K562 (cell line): ENCODE measurements around the gene SMIM41. TPM values are rescaled to one million over a fixed set of nuclear protein-coding genes. Genes with fewer than 3 reads are reported as not detected.
A peak's percentile ranks its signal among the peaks of the same experiment; 100 is the strongest.

Experiments used
- ATAC-seq: fragments of 200-7000 bp; cut with Tn5 transposase; 3 replicates; pipeline ENCODE4 v1.9.1; 2020; ENCODE audit warnings: moderate library complexity
- Bru-seq: library from RNA; stranded (reverse); fragments of 400-500 nt; gene quantifications from one replicate; lab custom pipeline; 2021; lab: Mats Ljungman, UMichigan
- BruChase-seq, 2 experiments: library from RNA; stranded (reverse); fragments of 400-500 nt; gene quantifications; one replicate each; lab custom pipeline; 2021; lab: Mats Ljungman, UMichigan
- BruUV-seq: library from RNA; stranded (reverse); fragments of 400-500 nt; replicated peaks from 2 replicates; lab custom pipeline; 2021; lab: Mats Ljungman, UMichigan
- CTCF ChIA-PET: fragments of 300-600 bp; formaldehyde crosslinking; extraction: SDS; loops from one replicate; lab custom pipeline; 2021; ENCODE audit warnings: low intra/inter-chr PET ratio; lab: Yijun Ruan, JAX
- POLR2A ChIA-PET: fragments of 300-600, 350-650 bp; sonication (Branson Sonifier 250); formaldehyde crosslinking; extraction: SDS; loops from one replicate; lab custom pipeline; 2021; ENCODE audit warnings: antibody characterized with exemption, inconsistent platforms; lab: Yijun Ruan, JAX
- DNase-seq, 4 experiments: peaks; one replicate each; pipeline versions ENCODE4 v3.0.0 to v3.0.0-alpha.2; 2011 to 2018; ENCODE audit warnings: low spot score in 3 of 4, mixed read lengths in 3 of 4; ENCODE audit errors: extremely low read depth in 1 of 4
- FAIRE-seq: peaks from 2 replicates; lab custom pipeline; 2011; peaks lifted over from hg19 to GRCh38; lab: Jason Lieb, UNC
- H2AFZ ChIP-seq: 2 replicates; pipeline ENCODE4 v1.6.0; 2011; ENCODE audit warnings: low read depth, low read length, control low read depth, inconsistent platforms
- H3K27ac ChIP-seq: fragments of 200-600 bp; 3 replicates; pipeline ENCODE4 v1.8.0; 2011; ENCODE audit warnings: low read depth, mild to moderate bottlenecking, control low read depth, inconsistent platforms, low read length, moderate library complexity, mixed read lengths; ENCODE audit errors: extremely low read depth
- H3K27me3 ChIP-seq, 2 experiments: fragments of 300-600 bp in 1 of 2; 2 replicates in 1 of 2; 3 replicates in 1 of 2; pipeline versions ENCODE4 v1.6.0 to v1.8.0; 2011; ENCODE audit warnings: inconsistent platforms in 2 of 2, low read length in 2 of 2, mild to moderate bottlenecking in 1 of 2, mixed read lengths in 1 of 2, moderate library complexity in 1 of 2; ENCODE audit not compliant: control insufficient read depth in 2 of 2, insufficient read depth in 2 of 2
- H3K36me3 ChIP-seq: fragments of 300-600 bp; 3 replicates; pipeline ENCODE4 v1.8.0; 2011; ENCODE audit warnings: mild to moderate bottlenecking, low read length, inconsistent platforms; ENCODE audit not compliant: control insufficient read depth, insufficient read depth
- H3K4me1 ChIP-seq, 2 experiments: fragments of 200-600 bp in 1 of 2; replicated peaks in 1 of 2; 2 replicates in 1 of 2; 3 replicates in 1 of 2; pipeline versions ENCODE4 v1.5.1 to v1.8.0; 2011; ENCODE audit warnings: inconsistent platforms in 2 of 2, low read length in 2 of 2, mild to moderate bottlenecking in 1 of 2, mixed read lengths in 1 of 2, moderate library complexity in 1 of 2; ENCODE audit not compliant: control insufficient read depth in 2 of 2, insufficient read depth in 2 of 2
- H3K4me2 ChIP-seq: 2 replicates; pipeline ENCODE4 v1.6.1; 2011; ENCODE audit warnings: low read length, control low read depth, inconsistent platforms, mixed read lengths; ENCODE audit not compliant: insufficient read depth
- H3K4me3 ChIP-seq: fragments of 200-600 bp; sonication (generic), shearing (Covaris generic); 2 replicates; pipeline ENCODE4 v1.5.1; 2016; ENCODE audit warnings: control low read depth, inconsistent platforms
- H3K79me2 ChIP-seq: fragments of 200-600 bp; 3 replicates; pipeline ENCODE4 v1.8.0; 2011; ENCODE audit warnings: low read length, inconsistent platforms; ENCODE audit not compliant: control insufficient read depth, insufficient read depth
- H3K9ac ChIP-seq, 2 experiments: 2 replicates each; pipeline versions ENCODE4 v1.6.0 to v1.6.1; 2011; ENCODE audit warnings: low read depth in 2 of 2, low read length in 2 of 2, control low read depth in 1 of 2, inconsistent platforms in 1 of 2, mild to moderate bottlenecking in 1 of 2, mixed read lengths in 1 of 2; ENCODE audit not compliant: insufficient read depth in 1 of 2
- H3K9me1 ChIP-seq: one replicate; pipeline ENCODE4 v1.6.0; 2011; ENCODE audit warnings: inconsistent platforms, mild to moderate bottlenecking, low read length, moderate library complexity; ENCODE audit not compliant: control insufficient read depth, insufficient read depth
- H3K9me3 ChIP-seq: replicated peaks from 2 replicates; pipeline ENCODE4 v1.5.1; 2011; ENCODE audit warnings: low read depth, low read length, inconsistent platforms; ENCODE audit not compliant: control insufficient read depth, insufficient read depth
- H4K20me1 ChIP-seq: replicated peaks from 2 replicates; pipeline ENCODE4 v1.6.1; 2011; ENCODE audit warnings: low read length, inconsistent platforms, mixed read lengths; ENCODE audit not compliant: control insufficient read depth, insufficient read depth
- PHF20 ChIP-seq: fragments of 450-650 bp; IDR thresholded peaks from 2 replicates; pipeline ENCODE4 v1.6.1; 2018; ENCODE audit not compliant: partially characterized antibody
- POLR2G ChIP-seq: fragments of 200-400 bp; formaldehyde crosslinking; IDR thresholded peaks from 2 replicates; pipeline ENCODE4 v1.6.1; 2017; ENCODE audit warnings: low read depth, mild to moderate bottlenecking, antibody characterized with exemption, low read length, moderate library complexity
- ZNF24 ChIP-seq: fragments of 450-650 bp; IDR thresholded peaks from 2 replicates; pipeline ENCODE4 v1.6.1; 2016
- WGBS: fragments of 100-300 bp; shearing (Covaris generic); methylation state at CpG from one replicate; pipeline ENCODE4 v1.1.6; 2016; ENCODE audit warnings: low coverage, mixed read lengths; ENCODE audit not compliant: insufficient coverage; ENCODE audit errors: missing lambda C conversion rate; 5-methylcytosine and 5-hydroxymethylcytosine counted together
- in situ Hi-C: fragments of 300-500 bp; cut with MboI; formaldehyde crosslinking; loops from 4 replicates; pipeline ENCODE4 v1.15.0; 2018; ENCODE audit warnings: inconsistent platforms, mixed read lengths
- intact Hi-C: fragments of 100-400 bp; cut with micrococcal nuclease; formaldehyde crosslinking; loops from 2 replicates; pipeline ENCODE4 v1.14.2; 2022
- long read RNA-seq, 3 experiments: library from polyadenylated mRNA in 2 of 3; library from RNA in 1 of 3; unstranded in 2 of 3; stranded (forward) in 1 of 3; transcript quantifications; one replicate each; pipeline ENCODE4 v2.0.0, GENCODE V29; 2019 to 2022
- polyA minus RNA-seq, 3 experiments: library from RNA; depleted of rRNA, polyadenylated mRNA; stranded (reverse); fragments of >200 nt; gene quantifications; 2 replicates each; pipeline ENCODE4 v1.2.3, GENCODE V29; 2011
- polyA plus RNA-seq, 8 experiments: library from polyadenylated mRNA; depleted of rRNA in 4 of 8; stranded (reverse) in 5 of 8; unstranded in 3 of 8; fragments of >200 nt; fragmentation: Nextera tagmentation in 2 of 8; fragmentation: Illumina TruSeq in 1 of 8; extraction: Ambion mirVana in 2 of 8; extraction: Trizol in 1 of 8; gene quantifications; 2 replicates each; pipeline versions ENCODE4 v1.2.1 to v1.2.3, GENCODE V29; 2011 to 2014; ENCODE audit warnings: inconsistent platforms in 1 of 8, missing spikeins in 1 of 8
- total RNA-seq, 7 experiments: library from RNA; depleted of rRNA in 6 of 7; stranded (reverse); fragments of >200 nt in 6 of 7; fragmentation: Illumina TruSeq in 2 of 7; extraction: Trizol in 2 of 7; gene quantifications; 2 replicates each; pipeline versions ENCODE4 v1.2.1 to v1.2.3, GENCODE V29; 2011 to 2021; ENCODE audit warnings: low replicate concordance in 1 of 7
- TF ChIP-seq, protein P1 (sequence below): sonication (generic); formaldehyde crosslinking; IDR thresholded peaks from 2 replicates; pipeline ENCODE4 v1.8.1; 2023; ENCODE audit warnings: mild to moderate bottlenecking, missing genetic modification reagents
- TF ChIP-seq, protein P2 (sequence below): fragments of 200-800 bp; sonication (Bioruptor generic); IDR thresholded peaks from 2 replicates; pipeline ENCODE4 v1.6.1; 2017; ENCODE audit warnings: missing genetic modification characterization, missing compliant biosample characterization

Gene SMIM41
- not detected in 2 replicates for total RNA-seq (2011; cell fraction: chromatin; rRNA removed; ENCODE audit: low replicate concordance)
- 0.50 TPM in 1 of 2 replicates, not detected in the other for total RNA-seq (2011; cell fraction: nucleolus; rRNA removed)
- not detected in 2 replicates for total RNA-seq (2011; cell fraction: nucleoplasm; rRNA removed)
- total RNA-seq (2014; rRNA removed) (not detected in 2 replicates), total RNA-seq (2014; rRNA removed; fragmentation: Illumina TruSeq; extraction: Trizol) (not detected in 2 replicates), total RNA-seq (2015; rRNA removed; fragmentation: Illumina TruSeq; extraction: Trizol) (not detected in 2 replicates), total RNA-seq (2021) (not detected in 2 replicates), polyA plus RNA-seq (2011; rRNA removed) (not detected in 2 replicates), polyA plus RNA-seq (2014; fragmentation: Illumina TruSeq; extraction: Trizol) (not detected in 2 replicates), polyA plus RNA-seq (2014; fragmentation: Nextera tagmentation; extraction: Ambion mirVana) (not detected), polyA plus RNA-seq (2014; rRNA removed) (not detected in 2 replicates), polyA minus RNA-seq (2011; rRNA and poly(A)+ RNA removed) (not detected in 2 replicates), Bru-seq, nascent RNA (percentile 49 among the genes with signal in this experiment), BruChase-seq, experiment 1, labeled RNA remaining after a 2-hour chase (percentile 31 among the genes with signal in this experiment), BruChase-seq, experiment 2, labeled RNA remaining after a 6-hour chase (percentile 24 among the genes with signal in this experiment)
- not detected in 2 replicates for polyA plus RNA-seq (2011; cell fraction: cytosol; rRNA removed)
- 0.09 TPM in 1 of 2 replicates, not detected in the other for polyA plus RNA-seq (2011; cell fraction: nucleus; rRNA removed)
- polyA plus RNA-seq (2012), result not detected in 2 replicates
- not detected in 2 replicates for polyA minus RNA-seq (2011; cell fraction: cytosol; rRNA and poly(A)+ RNA removed)
- polyA minus RNA-seq (2011; cell fraction: nucleus; rRNA and poly(A)+ RNA removed), result 0.27 TPM in 1 of 2 replicates, not detected in the other
- long read RNA-seq, experiment 1, partial matches to known transcripts, result 0 of 1 reads
- long read RNA-seq, experiment 1, other reads (novel, unspliced or antisense), result 1 of 1 reads
- long read RNA-seq, experiment 2, result 0 reads
- long read RNA-seq, experiment 3, result 0 reads

DNA sequence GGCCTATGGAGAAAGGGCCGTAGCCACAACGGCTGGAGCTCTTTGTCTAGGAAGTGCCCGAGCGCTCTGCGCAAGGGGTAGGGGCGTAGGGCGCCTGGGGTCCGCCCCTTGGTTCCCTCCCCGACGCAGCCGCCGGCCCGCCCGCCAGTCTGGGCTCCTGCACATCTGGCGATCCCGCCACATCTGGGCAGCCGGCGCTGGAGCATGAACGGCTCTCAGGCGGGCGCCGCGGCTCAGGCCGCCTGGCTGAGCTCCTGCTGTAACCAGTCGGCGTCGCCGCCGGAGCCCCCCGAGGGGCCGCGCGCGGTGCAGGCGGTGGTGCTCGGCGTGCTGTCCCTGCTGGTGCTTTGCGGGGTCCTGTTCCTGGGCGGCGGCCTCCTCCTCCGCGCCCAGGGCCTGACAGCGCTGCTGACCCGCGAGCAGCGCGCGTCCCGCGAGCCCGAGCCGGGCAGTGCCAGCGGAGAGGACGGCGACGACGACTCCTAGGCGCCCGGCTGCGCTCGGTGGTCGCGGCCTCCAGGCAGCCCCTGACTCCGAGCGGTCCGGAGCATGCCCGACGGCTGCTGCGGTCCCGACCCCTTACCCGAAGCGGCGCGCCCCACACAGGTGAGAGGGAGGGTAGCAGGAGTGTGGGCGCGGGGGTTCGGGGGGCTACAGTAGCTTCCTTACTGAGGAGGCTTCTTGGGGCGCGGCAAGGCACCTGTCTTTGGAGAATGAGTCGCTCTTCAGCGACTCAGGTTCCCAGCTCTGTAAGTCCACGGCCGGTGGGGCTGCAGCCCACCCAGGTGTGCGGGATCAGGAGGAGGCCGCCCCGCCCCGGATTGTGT is at the start of gene SMIM41:
Gene SMIM41, plus strand, starts transcription at position 129 of the 827 bp plus-strand sequence. Its CDS starts 76 bp downstream, at position 205.
- Histone ChIP-seq H3K4me2 (no peak within 1 kb of the TSS), H3K79me2 (no peaks in the 10 kb centered on the region; the same call in 2 of the 3 replicates), H3K4me3 (no peak within 1 kb of the TSS), H3K9me1 (no peaks in the 10 kb centered on the region), H4K20me1 (peaks cover 22% of the 10 kb centered on the region), H3K9me3 (no peaks in the 10 kb centered on the region), H3K27ac (no peak within 1 kb of the TSS), H2AFZ (no peak within 1 kb of the TSS), H3K36me3 (peaks cover 36% of the 10 kb centered on the region; the same call in 2 of the 3 replicates), H3K4me1 (peaks cover 0 to 10% of the 10 kb centered on the region in 2 experiments; a peak in 1 of 5 replicates), H3K27me3 (peaks cover 0 to 4% of the 10 kb centered on the region in 2 experiments; a peak in 1 of 5 replicates), H3K9ac (no peak within 1 kb of the TSS; a peak in 1 of 4 replicates)
- TF ChIP-seq PHF20 (no peak), POLR2G (peak; percentile 46; the same call in 1 of the 2 replicates), ZNF24 (no peak)
- TF ChIP-seq, protein P1, sequence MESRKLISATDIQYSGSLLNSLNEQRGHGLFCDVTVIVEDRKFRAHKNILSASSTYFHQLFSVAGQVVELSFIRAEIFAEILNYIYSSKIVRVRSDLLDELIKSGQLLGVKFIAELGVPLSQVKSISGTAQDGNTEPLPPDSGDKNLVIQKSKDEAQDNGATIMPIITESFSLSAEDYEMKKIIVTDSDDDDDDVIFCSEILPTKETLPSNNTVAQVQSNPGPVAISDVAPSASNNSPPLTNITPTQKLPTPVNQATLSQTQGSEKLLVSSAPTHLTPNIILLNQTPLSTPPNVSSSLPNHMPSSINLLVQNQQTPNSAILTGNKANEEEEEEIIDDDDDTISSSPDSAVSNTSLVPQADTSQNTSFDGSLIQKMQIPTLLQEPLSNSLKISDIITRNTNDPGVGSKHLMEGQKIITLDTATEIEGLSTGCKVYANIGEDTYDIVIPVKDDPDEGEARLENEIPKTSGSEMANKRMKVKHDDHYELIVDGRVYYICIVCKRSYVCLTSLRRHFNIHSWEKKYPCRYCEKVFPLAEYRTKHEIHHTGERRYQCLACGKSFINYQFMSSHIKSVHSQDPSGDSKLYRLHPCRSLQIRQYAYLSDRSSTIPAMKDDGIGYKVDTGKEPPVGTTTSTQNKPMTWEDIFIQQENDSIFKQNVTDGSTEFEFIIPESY, result peak; percentile 88
- TF ChIP-seq, protein P2, sequence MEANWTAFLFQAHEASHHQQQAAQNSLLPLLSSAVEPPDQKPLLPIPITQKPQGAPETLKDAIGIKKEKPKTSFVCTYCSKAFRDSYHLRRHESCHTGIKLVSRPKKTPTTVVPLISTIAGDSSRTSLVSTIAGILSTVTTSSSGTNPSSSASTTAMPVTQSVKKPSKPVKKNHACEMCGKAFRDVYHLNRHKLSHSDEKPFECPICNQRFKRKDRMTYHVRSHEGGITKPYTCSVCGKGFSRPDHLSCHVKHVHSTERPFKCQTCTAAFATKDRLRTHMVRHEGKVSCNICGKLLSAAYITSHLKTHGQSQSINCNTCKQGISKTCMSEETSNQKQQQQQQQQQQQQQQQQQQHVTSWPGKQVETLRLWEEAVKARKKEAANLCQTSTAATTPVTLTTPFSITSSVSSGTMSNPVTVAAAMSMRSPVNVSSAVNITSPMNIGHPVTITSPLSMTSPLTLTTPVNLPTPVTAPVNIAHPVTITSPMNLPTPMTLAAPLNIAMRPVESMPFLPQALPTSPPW (CRISPR knock-in tag), result no peak
- CTCF ChIA-PET, result interaction anchor here (8.1 kb wide), 1 partner anchor 54 kb away, joined by 242 read pairs; no protein-coding TSS in a partner anchor
- no TSS peak for BruUV-seq
- no peak for ATAC-seq
- in situ Hi-C loops, result loop anchor here (5.0 kb wide), 1 partner anchor 52 kb away; no protein-coding TSS in a partner anchor
- DNase-seq, result peak in 1 of 4 experiments; percentile 35
- intact Hi-C loops, result loop anchor here (5.0 kb wide), 1 partner anchor 43 kb away; no protein-coding TSS in a partner anchor
- 96% methylated on average over 25 of the region's 87 CpGs for WGBS
- FAIRE-seq, result no peak
- POLR2A ChIA-PET, result interaction anchor here (0.5 to 2.8 kb wide), 4 partner anchors 9 to 892 kb away, joined by 3 to 18 read pairs (median 3); partner anchors contain the start of gene ATG101
